Natural killer cell (primary cell): ENCODE data around the gene EPHA4. TPM values are rescaled to one million over a fixed set of nuclear protein-coding genes. Genes with fewer than 3 reads are reported as not detected.

Experiments used
- ATAC-seq, 3 donors: fragments of 150-1000 bp in 2 of 3; fragments of 200-7000 bp in 1 of 3; cut with Tn5 transposase; 1 replicate in 1 of 3; 2 replicates in 2 of 3; pipeline ENCODE4 v1.10.0; 2021; ENCODE audit warnings: mild to moderate bottlenecking in 2 of 3, moderate library complexity in 2 of 3
- DNase-seq, 2 donors: peaks; one replicate each; pipeline versions ENCODE4 v3.0.0 to v3.0.0-alpha.2; 2013 to 2021; ENCODE audit warnings: mixed read lengths in 1 of 2
- H3K27ac ChIP-seq: one replicate; pipeline ENCODE4 v1.5.1; 2013; ENCODE audit warnings: mild to moderate bottlenecking, low read length
- H3K27me3 ChIP-seq: one replicate; pipeline ENCODE4 v1.6.1; 2013; ENCODE audit warnings: low read length; ENCODE audit not compliant: control insufficient read depth, insufficient read depth
- H3K36me3 ChIP-seq: one replicate; pipeline ENCODE4 v1.6.1; 2013; ENCODE audit warnings: low read length; ENCODE audit not compliant: control insufficient read depth, insufficient read depth
- H3K4me1 ChIP-seq: one replicate; pipeline ENCODE4 v1.6.1; 2013; ENCODE audit warnings: low read length; ENCODE audit not compliant: control insufficient read depth, insufficient read depth
- H3K4me3 ChIP-seq: one replicate; pipeline ENCODE4 v1.5.1; 2013; ENCODE audit warnings: low read length
- H3K9me3 ChIP-seq: one replicate; pipeline ENCODE4 v1.6.1; 2013; ENCODE audit warnings: low read length; ENCODE audit not compliant: control insufficient read depth, insufficient read depth
- H3K27ac Mint-ChIP-seq, 2 donors: one replicate each; pipeline ENCODE4 v1.8.0; 2022; ENCODE audit warnings: mild to moderate bottlenecking in 2 of 2, mixed read lengths in 2 of 2, moderate library complexity in 1 of 2
- H3K27me3 Mint-ChIP-seq, 2 donors: one replicate each; pipeline ENCODE4 v1.8.0; 2022; ENCODE audit warnings: low read depth in 2 of 2, mixed read lengths in 2 of 2
- H3K36me3 Mint-ChIP-seq: one replicate; pipeline ENCODE4 v1.8.0; 2022; ENCODE audit warnings: mixed read lengths
- H3K4me1 Mint-ChIP-seq, 2 donors: one replicate each; pipeline ENCODE4 v1.8.0; 2022; ENCODE audit warnings: mixed read lengths in 2 of 2
- H3K4me3 Mint-ChIP-seq: one replicate; pipeline ENCODE4 v1.8.0; 2022; ENCODE audit warnings: mild to moderate bottlenecking, moderate library complexity, mixed read lengths
- H3K9me3 Mint-ChIP-seq, 2 donors: one replicate each; pipeline ENCODE4 v1.8.0; 2022; ENCODE audit warnings: mixed read lengths in 2 of 2
- CTCF ChIP-seq: fragments of 200-600 bp; IDR thresholded peaks from one replicate; pipeline ENCODE4 v1.8.0; 2022; ENCODE audit warnings: antibody characterized with exemption
- WGBS: methylation state at CpG from one replicate; pipeline ENCODE4 v1.1.7; 2013; ENCODE audit warnings: missing lambda C conversion rate; ENCODE audit not compliant: insufficient coverage; 5-methylcytosine and 5-hydroxymethylcytosine counted together
- intact Hi-C: fragments of 100-400 bp; cut with micrococcal nuclease; formaldehyde crosslinking; loops from one replicate; pipeline ENCODE4 v1.14.2; 2022
- total RNA-seq, 4 donors: library from RNA; stranded (reverse); fragments of 120-200 nt in 1 of 4; gene quantifications; one replicate each; pipeline versions ENCODE4 v1.2.3 to v1.2.4, GENCODE V29; 2013 to 2022

Gene EPHA4
- total RNA-seq, 3 donors from 2014 or later (not counting 1 experiment from before 2014, with no cell fraction given), result 27.2 to 48.6 (median 44.7) TPM

- no peaks in the 10 kb centered on the region for H3K4me1 Mint-ChIP-seq
- no peak for TF ChIP-seq CTCF
- peaks cover 0 to 3% of the 10 kb centered on the region in 2 donors for H3K27me3 Mint-ChIP-seq
- H3K4me1 ChIP-seq, result no peaks in the 10 kb centered on the region
- no peaks in the 10 kb centered on the region for H3K9me3 ChIP-seq
- DNase-seq (no peak), ATAC-seq (no peak)
- WGBS, result 78% methylated on average over 3 of the region's 4 CpGs
- no peaks in the 10 kb centered on the region for H3K36me3 Mint-ChIP-seq
- no peaks in the 10 kb centered on the region for H3K9me3 Mint-ChIP-seq
- H3K4me3 Mint-ChIP-seq, result no peak overlapping the region
- no peak overlapping the region for H3K27ac Mint-ChIP-seq
- intact Hi-C loops, result no loop called here
- no peak overlapping the region for H3K4me3 ChIP-seq
- no peaks in the 10 kb centered on the region for H3K27me3 ChIP-seq
- no peaks in the 10 kb centered on the region for H3K36me3 ChIP-seq
- H3K27ac ChIP-seq, result no peak overlapping the region
These were observed 181.2 kb downstream of the EPHA4 start for GRCh38 chr2:221390878-221391277.

- DNase-seq (no peak), ATAC-seq (no peak)
- Mint-ChIP-seq H3K4me1 (no peaks in the 10 kb centered on the region), H3K36me3 (no peaks in the 10 kb centered on the region), H3K27ac (no peak overlapping the region), H3K4me3 (no peak overlapping the region), H3K9me3 (no peaks in the 10 kb centered on the region), H3K27me3 (peaks cover 0 to 4% of the 10 kb centered on the region in 2 donors)
- no peaks in the 10 kb centered on the region for H3K9me3 ChIP-seq
- no peaks in the 10 kb centered on the region for H3K4me1 ChIP-seq
- no peaks in the 10 kb centered on the region for H3K36me3 ChIP-seq
- intact Hi-C loops, result no loop called here
- WGBS, result 92% methylated on average over 2 of the region's 2 CpGs
- H3K27ac ChIP-seq, result no peak overlapping the region
- no peaks in the 10 kb centered on the region for H3K27me3 ChIP-seq
- no peak overlapping the region for H3K4me3 ChIP-seq
- no peak for TF ChIP-seq CTCF
These were observed 182.2 kb downstream of the EPHA4 start for GRCh38 chr2:221389904-221390303.

GRCh38 chr2:221389421-221389820 is 182.7 kb downstream of the EPHA4 start:
- Histone ChIP-seq H3K9me3 (no peaks in the 10 kb centered on the region), H3K4me3 (no peak overlapping the region), H3K4me1 (no peaks in the 10 kb centered on the region), H3K27ac (no peak overlapping the region), H3K27me3 (no peaks in the 10 kb centered on the region), H3K36me3 (no peaks in the 10 kb centered on the region)
- TF ChIP-seq CTCF, result no peak
- DNase-seq, result no peak
- H3K4me1 Mint-ChIP-seq, result no peaks in the 10 kb centered on the region
- H3K9me3 Mint-ChIP-seq, result no peaks in the 10 kb centered on the region
- H3K4me3 Mint-ChIP-seq, result no peak overlapping the region
- no peaks in the 10 kb centered on the region for H3K36me3 Mint-ChIP-seq
- WGBS, result 93% methylated on average over 3 of the region's 5 CpGs
- no peak for ATAC-seq
- no peak overlapping the region for H3K27ac Mint-ChIP-seq
- intact Hi-C loops, result no loop called here
- peaks cover 0 to 4% of the 10 kb centered on the region in 2 donors for H3K27me3 Mint-ChIP-seq

- no peak for TF ChIP-seq CTCF
- no peaks in the 10 kb centered on the region for H3K27me3 ChIP-seq
- no peaks in the 10 kb centered on the region for H3K36me3 Mint-ChIP-seq
- no peaks in the 10 kb centered on the region for H3K4me1 ChIP-seq
- no peaks in the 10 kb centered on the region for H3K36me3 ChIP-seq
- H3K9me3 Mint-ChIP-seq, result no peaks in the 10 kb centered on the region
- H3K27ac Mint-ChIP-seq, result no peak overlapping the region
- peaks cover 0 to 4% of the 10 kb centered on the region in 2 donors for H3K27me3 Mint-ChIP-seq
- no peaks in the 10 kb centered on the region for H3K4me1 Mint-ChIP-seq
- H3K9me3 ChIP-seq, result no peaks in the 10 kb centered on the region
- intact Hi-C loops, result no loop called here
- DNase-seq (no peak), ATAC-seq (no peak)
- no peak overlapping the region for H3K4me3 Mint-ChIP-seq
- WGBS, result 93% methylated on average over 7 of the region's 7 CpGs
- no peak overlapping the region for H3K4me3 ChIP-seq
- H3K27ac ChIP-seq, result no peak overlapping the region
These were observed 183.2 kb downstream of the EPHA4 start for GRCh38 chr2:221388891-221389290.
